ENCODE data around the gene IFNL2. TPM values are rescaled to one million over a fixed set of nuclear protein-coding genes. Genes with fewer than 3 reads are reported as not detected.

IFNL2 gene
- polyA plus RNA-seq, 1 donor from 2014 or later: not detected

GRCh38 chr19:39261704-39262103 lies 6.5 kb upstream of the IFNL2 start:
- H3F3A ChIP-seq (ENCODE audit: insufficient read depth, low read length, poor library complexity, severe bottlenecking): no peaks in the 10 kb centered on the region
- H3K79me2 ChIP-seq (replicated peaks; ENCODE audit: insufficient read depth, low read length): no peaks in the 10 kb centered on the region
- H2AFZ ChIP-seq (ENCODE audit: low read depth, low read length): no peak overlapping the region
- no peaks in the 10 kb centered on the region for H3K9me2 ChIP-seq (ENCODE audit: insufficient read depth, low read length)
- H3K9me3 ChIP-seq (ENCODE audit: low read length): no peaks in the 10 kb centered on the region
- no peaks in the 10 kb centered on the region for H4K20me1 ChIP-seq (ENCODE audit: insufficient read depth)
- H3K4me3 ChIP-seq (ENCODE audit: low read length): no peak overlapping the region
- H3K36me3 ChIP-seq (ENCODE audit: insufficient read depth, low read length): no peaks in the 10 kb centered on the region
- peaks cover 43% of the 10 kb centered on the region for H3K27me3 ChIP-seq (ENCODE audit: insufficient read depth, low read depth, low read length)
- no peak overlapping the region for H3K9ac ChIP-seq (ENCODE audit: low read length)
- no peak for TF ChIP-seq CTCF (IDR thresholded peaks at IDR 0.05; ENCODE audit: poor library complexity, severe bottlenecking)
- TF ChIP-seq SMC3 (conservative IDR thresholded peaks at IDR 0.05; ENCODE audit: poor library complexity): no peak
- no peak for TF ChIP-seq MXI1 (conservative IDR thresholded peaks at IDR 0.05; ENCODE audit: poor library complexity, severe bottlenecking)
- no peak for TF ChIP-seq POLR2AphosphoS5 (IDR thresholded peaks at IDR 0.05)
- TF ChIP-seq RAD21 (conservative IDR thresholded peaks at IDR 0.05): no peak
- TF ChIP-seq, protein P1, sequence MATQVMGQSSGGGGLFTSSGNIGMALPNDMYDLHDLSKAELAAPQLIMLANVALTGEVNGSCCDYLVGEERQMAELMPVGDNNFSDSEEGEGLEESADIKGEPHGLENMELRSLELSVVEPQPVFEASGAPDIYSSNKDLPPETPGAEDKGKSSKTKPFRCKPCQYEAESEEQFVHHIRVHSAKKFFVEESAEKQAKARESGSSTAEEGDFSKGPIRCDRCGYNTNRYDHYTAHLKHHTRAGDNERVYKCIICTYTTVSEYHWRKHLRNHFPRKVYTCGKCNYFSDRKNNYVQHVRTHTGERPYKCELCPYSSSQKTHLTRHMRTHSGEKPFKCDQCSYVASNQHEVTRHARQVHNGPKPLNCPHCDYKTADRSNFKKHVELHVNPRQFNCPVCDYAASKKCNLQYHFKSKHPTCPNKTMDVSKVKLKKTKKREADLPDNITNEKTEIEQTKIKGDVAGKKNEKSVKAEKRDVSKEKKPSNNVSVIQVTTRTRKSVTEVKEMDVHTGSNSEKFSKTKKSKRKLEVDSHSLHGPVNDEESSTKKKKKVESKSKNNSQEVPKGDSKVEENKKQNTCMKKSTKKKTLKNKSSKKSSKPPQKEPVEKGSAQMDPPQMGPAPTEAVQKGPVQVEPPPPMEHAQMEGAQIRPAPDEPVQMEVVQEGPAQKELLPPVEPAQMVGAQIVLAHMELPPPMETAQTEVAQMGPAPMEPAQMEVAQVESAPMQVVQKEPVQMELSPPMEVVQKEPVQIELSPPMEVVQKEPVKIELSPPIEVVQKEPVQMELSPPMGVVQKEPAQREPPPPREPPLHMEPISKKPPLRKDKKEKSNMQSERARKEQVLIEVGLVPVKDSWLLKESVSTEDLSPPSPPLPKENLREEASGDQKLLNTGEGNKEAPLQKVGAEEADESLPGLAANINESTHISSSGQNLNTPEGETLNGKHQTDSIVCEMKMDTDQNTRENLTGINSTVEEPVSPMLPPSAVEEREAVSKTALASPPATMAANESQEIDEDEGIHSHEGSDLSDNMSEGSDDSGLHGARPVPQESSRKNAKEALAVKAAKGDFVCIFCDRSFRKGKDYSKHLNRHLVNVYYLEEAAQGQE (IDR thresholded peaks at IDR 0.05; ENCODE audit: borderline replicate concordance): no peak
- TF ChIP-seq EP300 (conservative IDR thresholded peaks at IDR 0.05; ENCODE audit: poor library complexity, severe bottlenecking): no peak
- no peak for TF ChIP-seq TAF1 (IDR thresholded peaks at IDR 0.05; ENCODE audit: low read depth)
- no peak for TF ChIP-seq EZH2 (IDR thresholded peaks at IDR 0.05; ENCODE audit: borderline replicate concordance, insufficient read depth, low read length, poor library complexity, severe bottlenecking)
- no peak overlapping the region for H3K4me2 ChIP-seq (ENCODE audit: low read length)
- no peak overlapping the region for H3K27ac ChIP-seq (ENCODE audit: low read length)

DNA sequence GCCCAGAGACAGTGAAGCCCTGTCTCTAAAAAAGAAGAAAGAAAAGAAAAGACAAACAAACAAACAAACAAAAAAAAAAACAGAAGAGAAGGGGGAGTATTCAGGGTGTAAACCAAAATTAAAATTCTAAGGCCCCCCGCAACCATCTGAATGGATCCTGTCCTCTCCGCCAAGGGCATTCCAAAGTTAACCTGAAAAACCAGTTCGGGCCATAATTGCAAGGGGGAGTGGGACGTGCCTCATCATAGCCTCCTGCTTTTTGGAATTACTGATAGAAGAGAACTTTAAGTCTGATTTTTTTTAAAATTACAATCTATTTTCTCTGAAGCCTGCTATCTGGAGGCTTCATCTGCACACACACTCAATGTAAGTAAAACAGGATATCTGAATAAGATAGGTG lies 5.7 kb upstream of the IFNL2 start:
- Histone ChIP-seq H3K27ac (ENCODE audit: low read length) (no peak overlapping the region), H2AFZ (ENCODE audit: low read depth, low read length) (no peak overlapping the region), H4K20me1 (ENCODE audit: insufficient read depth) (no peaks in the 10 kb centered on the region), H3K4me2 (ENCODE audit: low read length) (no peak overlapping the region), H3F3A (ENCODE audit: insufficient read depth, low read length, poor library complexity, severe bottlenecking) (no peaks in the 10 kb centered on the region), H3K79me2 (replicated peaks; ENCODE audit: insufficient read depth, low read length) (no peaks in the 10 kb centered on the region), H3K9me3 (ENCODE audit: low read length) (no peaks in the 10 kb centered on the region), H3K9ac (ENCODE audit: low read length) (no peak overlapping the region), H3K4me3 (ENCODE audit: low read length) (no peak overlapping the region), H3K9me2 (ENCODE audit: insufficient read depth, low read length) (no peaks in the 10 kb centered on the region), H3K27me3 (ENCODE audit: insufficient read depth, low read depth, low read length) (peaks cover 43% of the 10 kb centered on the region), H3K36me3 (ENCODE audit: insufficient read depth, low read length) (no peaks in the 10 kb centered on the region)
- TF ChIP-seq EP300 (conservative IDR thresholded peaks at IDR 0.05; ENCODE audit: poor library complexity, severe bottlenecking): no peak
- no peak for TF ChIP-seq MXI1 (conservative IDR thresholded peaks at IDR 0.05; ENCODE audit: poor library complexity, severe bottlenecking)
- no peak for TF ChIP-seq EZH2 (IDR thresholded peaks at IDR 0.05; ENCODE audit: borderline replicate concordance, insufficient read depth, low read length, poor library complexity, severe bottlenecking)
- no peak for TF ChIP-seq POLR2AphosphoS5 (IDR thresholded peaks at IDR 0.05)
- TF ChIP-seq SMC3 (conservative IDR thresholded peaks at IDR 0.05; ENCODE audit: poor library complexity): no peak
- TF ChIP-seq CTCF (IDR thresholded peaks at IDR 0.05; ENCODE audit: poor library complexity, severe bottlenecking): no peak
- TF ChIP-seq TAF1 (IDR thresholded peaks at IDR 0.05; ENCODE audit: low read depth): no peak
- no peak for TF ChIP-seq RAD21 (conservative IDR thresholded peaks at IDR 0.05)
- TF ChIP-seq, protein P1 (IDR thresholded peaks at IDR 0.05; ENCODE audit: borderline replicate concordance): no peak

Measured in neural cell (in vitro differentiated cells).